SW 1271 (cell line): Measurements from ENCODE around the gene DOCK3.
"Not testable (repeated sequence)": the region's sequence is repeated elsewhere in the genome, so short reads cannot be mapped to it uniquely, and the experiment has no call there.

Source experiments
- DNase-seq, 2 experiments: peaks; one replicate each; lab custom pipeline; 2025; lab: John Stamatoyannopoulos, UW

DOCK3 gene

DNA sequence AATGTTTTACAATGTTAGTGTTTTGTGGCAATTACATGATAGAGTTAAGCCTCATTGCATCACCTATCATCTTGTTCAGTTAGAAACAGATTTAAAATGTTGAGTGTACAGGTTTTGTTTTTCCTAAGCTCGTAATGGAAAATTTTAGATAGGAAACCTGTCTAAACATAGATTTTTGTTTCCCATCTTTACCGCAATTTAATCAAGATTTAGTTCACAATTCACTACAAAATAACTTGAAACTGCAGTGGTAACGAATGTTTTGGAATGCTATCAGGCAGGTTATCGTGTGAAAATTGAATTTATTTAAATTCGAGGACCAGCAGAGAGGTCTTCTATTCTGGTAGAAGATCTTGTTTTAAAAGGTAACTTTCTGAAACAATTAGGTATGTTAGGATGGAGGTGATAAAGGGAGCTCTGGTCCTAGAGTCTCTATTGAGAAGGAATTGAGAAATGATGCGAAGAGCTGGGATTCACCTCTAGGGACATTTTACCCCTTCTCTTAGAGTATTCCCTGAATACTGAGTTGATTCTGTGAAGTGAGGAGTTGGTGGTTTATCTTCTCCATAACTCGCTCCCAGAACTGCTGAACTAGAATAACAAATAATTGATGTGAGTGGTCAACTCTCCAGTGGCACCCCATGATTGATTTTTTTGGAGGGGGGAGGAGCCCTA, 1.4 kb downstream of the DOCK3 start:
- no peak for DNase-seq

DNA sequence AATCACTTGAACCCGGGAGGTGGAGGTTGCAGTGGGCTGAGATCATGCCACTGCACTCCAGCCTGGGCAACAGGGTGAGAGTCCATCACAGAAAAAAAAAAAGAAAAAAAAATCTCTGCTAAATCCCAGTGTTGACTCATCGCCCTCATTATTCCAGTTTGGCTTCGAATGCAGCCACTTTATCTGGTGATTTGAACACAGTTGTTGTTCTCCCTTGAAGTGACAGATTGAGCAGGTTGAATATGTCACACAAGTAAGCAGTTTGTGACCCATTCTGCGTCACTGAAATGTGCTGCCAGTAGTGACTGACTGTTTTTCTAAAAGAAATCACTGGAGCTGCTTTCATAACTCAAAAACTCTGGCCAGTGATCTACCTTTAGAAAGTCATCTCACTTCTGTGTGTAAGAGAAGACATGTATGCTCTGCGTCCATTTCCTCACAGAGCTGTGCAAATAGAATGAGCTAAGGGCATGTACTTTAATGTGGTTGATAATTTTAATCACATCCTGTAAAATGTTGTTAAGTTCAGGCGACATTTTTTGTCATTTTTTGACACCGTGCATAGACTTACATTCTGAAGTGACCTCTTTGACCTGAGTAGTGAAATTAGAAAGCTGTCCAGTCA, 12.5 kb downstream of the DOCK3 start:
- no peak for DNase-seq

DNA sequence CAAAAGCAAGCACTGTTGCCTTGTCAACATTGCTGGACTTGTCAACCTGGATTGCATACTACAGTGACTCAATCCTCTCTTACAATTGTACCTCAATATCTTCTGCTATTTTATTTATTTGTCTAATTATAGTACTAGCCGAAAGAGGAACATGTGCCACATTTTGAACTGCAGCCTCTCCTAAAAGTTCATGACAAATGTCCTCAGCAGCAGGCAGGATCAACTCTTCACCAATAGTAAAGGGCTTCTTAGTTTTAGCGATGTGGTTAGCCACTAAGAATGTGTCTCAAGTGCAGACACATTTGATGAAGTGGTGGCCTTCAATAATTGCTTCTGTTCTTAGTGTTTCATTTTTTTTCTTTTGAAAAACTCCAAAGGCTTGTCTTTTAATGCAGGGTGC, 13.2 kb downstream of the DOCK3 start:
- DNase-seq = no peak

DNA sequence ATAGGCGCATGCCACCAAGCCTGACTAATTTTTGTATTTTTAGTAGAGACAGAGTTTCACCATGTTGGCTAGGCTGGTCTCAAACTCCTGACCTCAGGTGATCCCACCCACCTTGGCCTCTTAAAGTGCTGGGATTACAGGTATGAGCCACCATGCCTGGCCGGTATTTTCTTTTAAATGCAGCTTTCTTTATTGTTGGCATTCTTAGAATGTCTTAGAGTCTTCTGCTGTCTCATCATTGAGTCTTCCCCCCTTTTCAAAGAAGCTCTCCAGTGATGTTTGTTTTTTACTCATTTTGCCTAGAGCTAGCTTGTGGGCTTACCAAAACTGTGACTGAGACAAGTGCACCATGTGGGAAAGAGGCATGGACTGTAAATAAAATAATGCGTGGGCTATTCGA, 13.9 kb downstream of the DOCK3 start:
- not testable (repeated sequence) for DNase-seq

DNA sequence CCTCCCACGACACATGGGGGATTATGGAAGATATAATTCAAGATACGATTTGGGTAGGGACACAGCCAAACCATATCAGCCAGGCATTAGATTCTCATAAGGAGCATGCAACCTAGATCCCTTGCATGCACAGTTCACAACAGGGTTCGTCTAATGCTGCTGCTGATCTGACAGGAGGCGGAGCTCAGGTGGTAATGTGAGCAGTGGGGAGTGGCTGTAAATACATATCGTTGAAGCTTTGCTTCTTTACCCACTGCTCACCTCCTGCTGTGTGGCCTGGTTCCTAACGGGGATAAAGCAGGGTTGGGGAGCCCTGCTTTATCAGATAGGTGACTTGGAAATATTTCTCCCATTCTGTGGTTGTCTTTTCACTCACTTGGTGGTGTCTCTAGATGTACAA, 14.8 kb downstream of the DOCK3 start:
- DNase-seq = no peak

DNA sequence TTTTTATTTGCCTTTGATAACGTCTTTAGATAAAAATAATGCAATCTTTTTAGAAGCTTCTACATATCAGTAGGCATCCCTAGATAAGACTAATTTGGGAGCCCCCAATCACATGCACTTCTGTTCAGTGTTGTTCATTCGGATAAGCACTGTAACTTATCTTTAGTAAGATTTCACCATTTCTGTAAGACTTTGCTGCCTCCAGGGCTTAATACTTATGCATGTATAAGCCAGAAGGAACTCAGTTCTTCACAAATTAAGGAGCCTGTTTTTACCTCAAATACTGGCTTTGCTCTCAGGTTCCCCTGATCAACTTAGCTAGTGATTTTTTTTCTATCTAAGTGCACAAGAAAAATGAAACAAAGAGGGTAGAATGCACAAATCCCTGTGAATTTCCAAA, 20.3 kb downstream of the DOCK3 start:
- no peak for DNase-seq

DNA sequence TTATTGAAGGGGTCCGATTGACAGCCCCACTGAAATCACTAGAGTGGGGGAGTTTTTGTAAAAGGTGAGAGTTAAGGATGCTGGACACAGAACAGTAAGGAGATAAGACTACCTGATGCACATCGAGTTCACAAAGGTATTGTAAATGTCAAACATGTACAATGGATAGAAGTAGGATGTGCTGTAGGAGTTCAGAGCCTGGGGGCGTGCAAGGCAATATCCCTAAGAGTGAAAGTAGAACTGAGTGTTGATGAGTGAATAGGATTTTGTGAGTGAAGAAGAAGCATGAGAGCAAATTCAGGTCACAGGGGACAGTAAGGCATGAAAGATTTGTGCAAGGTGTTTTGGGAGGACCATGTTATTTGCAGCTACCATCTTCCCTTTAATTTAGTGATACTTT, 21.5 kb downstream of the DOCK3 start:
- no peak for DNase-seq

DNA sequence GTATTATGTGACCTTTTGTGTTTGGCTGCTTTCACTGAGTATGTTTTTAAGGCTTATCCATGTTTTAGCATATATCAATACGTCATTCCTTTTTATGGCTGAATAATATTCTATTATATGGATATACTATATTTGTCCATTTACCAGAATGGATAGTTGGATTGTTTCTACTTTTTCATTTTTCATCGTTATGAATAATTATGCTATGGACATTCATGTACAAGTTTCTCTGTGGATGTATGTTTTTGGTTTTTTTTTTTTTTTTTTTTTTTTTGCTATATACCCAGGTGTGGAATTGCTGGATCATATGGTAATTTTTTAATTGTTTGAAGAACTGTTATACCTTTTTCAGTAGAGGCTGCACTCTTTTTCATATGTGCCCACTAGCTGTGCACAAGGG, 23.5 kb downstream of the DOCK3 start:
- no peak for DNase-seq

DNA sequence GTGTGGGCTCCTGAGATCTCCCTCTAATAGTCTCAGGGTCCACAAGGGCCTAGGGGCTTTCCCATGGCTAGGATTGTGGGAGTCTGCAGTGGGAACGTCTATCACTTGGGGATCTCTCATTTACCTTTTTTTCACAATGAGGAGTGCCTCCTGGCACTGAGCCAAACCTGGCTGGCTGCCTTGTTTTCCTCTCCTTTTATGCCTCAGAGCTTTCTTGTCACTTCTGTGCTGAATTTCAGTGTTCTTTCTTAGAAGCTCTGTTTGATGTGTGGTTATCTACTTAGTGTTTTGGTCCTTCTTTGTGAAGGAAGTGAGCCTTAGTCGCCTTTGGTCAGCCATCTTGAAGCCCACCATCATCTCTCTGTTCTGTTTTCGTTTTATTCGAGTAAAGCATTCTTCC, 33.9 kb downstream of the DOCK3 start:
- no peak for DNase-seq

DNA sequence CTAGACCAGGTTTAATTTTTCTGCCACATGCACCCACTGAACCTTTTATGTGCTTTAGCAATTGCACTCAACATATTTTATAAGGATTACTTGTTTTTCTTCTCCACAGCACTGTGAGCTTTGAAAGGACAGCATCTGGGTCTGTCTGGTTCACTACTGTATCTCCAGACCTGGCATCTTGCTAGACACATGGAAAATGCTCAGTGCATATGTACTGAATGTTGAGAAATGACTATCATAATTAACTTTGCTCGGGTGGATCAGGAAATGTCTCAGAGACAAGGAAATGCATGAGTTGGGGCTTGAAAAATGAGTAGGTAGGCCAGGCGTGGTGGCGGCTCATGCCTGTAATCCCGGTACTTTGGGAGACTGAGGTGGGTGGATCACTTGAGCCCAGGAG, 40.2 kb downstream of the DOCK3 start:
- no peak for DNase-seq

DNA sequence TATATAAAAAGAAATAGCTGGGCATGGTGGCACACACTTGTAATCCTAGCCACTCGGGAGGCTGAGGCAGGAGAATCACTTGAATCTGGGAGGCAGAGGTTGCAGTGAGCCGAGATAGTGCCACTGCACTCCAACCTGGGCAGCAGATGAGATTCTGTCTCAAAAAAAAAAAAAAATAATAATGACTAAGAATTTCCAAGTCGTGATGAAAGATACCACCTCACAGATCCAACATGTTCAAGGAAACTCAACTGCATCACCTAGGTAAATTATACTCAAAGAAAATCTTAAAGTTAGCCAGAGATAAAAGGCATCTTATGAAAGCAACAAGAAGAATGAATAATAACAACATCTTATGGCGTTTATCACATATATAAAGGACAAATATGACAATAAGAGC, 50.1 kb downstream of the DOCK3 start:
- DNase-seq = no peak

DNA sequence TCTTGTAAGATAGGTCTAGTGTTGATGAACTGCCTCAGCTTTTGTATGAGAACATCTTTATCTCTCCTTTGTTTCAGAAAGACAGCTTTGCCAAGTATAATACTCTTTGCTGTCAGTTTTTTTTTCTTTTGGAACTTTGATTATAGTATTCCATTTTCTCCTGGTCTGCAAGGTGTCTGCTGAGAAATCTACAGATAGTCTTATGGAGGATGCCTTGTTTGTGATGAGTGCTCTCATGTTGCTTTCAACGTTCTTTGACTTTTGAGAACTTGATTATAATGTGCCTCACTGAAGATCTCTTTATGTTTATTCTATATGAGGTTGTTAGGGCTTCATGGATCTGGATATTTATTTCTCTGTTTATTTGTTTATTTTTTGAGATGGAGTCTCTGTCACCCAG, 60.3 kb downstream of the DOCK3 start:
- no peak for DNase-seq

DNA sequence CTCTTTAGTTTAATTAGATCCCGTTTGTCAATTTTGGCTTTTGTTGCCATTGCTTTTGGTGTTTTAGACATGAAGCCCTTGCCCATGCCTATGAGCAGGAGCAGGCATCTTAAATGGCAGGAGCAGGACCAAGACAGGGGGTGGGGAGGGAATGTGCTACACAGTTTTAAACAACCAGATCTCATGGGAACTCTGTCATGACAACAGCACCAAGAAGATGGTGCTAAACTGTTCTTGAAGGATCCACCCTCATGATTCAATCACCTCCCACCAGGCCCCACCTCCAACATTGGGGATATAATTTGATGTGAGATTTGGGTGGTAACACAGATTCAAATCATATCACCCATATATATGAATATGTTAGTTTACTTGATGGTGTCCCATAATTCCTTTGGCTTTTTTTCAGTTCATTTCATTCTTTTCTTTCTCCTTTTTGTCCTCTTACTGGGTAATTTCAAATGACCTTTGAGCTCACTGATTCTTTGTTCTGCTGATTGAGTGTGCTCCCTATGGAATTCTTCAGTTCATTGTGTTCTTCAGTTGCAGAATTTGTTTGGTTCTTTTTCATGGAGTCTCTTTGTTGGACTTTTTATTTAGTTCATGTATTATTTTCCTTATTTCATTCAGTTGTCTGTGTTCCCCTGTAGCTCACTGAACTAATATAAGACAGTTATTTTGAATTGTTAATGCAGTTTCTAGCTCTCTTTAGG, 62.6 kb downstream of the DOCK3 start:
- DNase-seq = no peak

DNA sequence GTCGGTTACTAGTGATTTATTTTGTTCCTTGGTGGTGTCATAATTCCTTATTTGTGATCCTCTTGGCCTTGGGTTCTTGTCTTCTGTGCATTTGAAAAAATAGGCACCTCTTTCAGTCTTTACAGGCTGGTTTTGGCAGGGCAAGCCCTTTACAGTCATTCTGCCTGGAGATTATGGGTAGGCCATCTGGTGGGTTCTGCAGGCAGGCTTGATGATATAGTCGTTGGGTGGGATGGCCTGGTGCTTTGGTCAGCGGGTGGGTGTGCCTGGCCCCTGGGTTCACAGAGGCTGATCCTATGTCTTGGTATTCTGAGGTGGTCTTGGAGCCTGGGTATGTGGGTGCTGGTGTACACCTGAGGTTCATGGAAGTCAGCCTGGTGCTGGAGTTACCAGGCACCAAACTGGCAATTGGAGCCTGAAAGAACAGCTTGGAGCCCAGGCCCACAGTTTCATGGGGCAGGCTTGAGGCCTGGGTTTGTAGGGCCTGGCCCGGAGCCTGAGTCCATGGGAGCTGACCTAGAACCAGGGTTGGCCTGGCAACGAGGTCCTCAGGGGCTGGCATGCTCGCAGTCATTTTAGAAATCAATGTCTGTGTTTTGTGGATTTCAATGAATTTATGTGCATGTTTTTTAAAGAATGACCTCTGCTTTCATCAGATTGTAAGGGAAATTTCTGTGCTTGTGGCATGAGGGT, 63.3 kb downstream of the DOCK3 start:
- no peak for DNase-seq

DNA sequence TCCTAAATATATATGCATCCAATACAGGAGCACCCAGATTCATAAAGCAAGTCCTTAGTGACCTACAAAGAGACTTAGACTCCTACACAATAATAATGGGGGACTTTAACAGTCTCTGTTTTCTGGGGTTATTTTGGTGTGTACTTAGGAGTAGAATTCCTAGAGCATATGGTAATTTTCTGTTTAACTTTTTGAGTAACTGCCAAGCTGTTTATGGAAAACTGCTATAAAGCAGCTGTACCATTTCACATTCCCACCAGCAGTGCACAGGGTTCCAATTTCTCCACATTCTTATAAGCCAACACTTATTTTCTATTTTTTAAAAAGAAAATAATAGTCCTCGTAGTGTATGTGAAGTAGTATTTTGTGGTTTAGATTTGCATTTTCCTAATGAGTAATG, 68.9 kb downstream of the DOCK3 start:
- DNase-seq = no peak

DNA sequence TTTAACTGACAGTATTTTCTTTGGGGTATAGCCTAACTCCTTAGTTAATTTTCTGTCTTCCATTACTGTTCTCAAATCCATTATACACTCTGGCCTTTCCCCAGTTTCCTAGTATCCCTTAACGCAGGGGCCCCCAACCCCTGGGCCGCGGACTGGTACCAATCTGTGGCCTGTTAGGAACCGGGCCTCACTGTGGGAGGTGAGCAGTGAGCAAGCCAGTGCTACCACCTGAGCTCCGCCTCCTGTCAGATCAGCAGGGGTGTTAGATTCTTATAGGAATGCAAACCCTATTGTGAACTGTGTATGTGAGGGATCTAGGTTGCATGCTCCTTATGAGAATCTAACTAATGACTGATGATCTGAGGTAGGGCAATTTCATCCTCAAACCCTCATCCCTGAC, 75.1 kb downstream of the DOCK3 start:
- no peak for DNase-seq

DNA sequence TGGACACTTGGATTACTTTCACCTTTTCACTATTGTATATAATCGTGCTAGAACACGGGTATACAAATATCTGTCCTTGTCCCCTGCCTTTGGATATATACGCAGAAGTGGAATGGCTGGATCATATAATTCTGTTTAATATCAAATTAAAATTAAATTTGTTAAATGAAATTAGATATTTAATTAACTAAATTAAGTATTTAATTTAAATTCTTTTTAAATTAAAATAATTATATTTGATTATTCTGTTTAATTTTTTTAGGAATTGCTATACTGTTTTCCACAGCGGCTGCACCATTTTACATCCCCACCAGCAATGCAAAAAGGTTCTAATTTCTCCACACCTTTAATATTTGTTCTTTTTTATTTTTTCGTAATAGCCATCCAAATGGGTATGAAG, 84.3 kb downstream of the DOCK3 start:
- DNase-seq = no peak

DNA sequence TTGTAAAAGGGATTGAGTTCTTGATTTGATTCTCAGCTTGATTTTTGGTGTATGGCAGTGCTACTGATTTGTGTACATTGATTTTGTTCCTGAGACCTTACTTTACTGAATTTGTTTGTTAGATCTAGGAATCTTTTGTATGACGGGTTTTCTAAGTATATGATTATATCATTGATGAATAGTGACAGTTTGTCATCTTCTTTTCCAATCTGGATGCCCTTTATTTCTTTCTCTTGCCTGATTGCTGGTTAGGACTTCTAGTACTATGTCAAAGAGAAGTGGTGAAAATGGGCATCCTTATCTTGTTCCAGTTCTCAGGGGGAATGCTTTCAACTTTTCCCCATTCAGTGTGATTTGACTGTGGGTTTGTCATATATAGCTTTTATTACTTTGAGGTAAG, 103.0 kb downstream of the DOCK3 start:
- no peak for DNase-seq

DNA sequence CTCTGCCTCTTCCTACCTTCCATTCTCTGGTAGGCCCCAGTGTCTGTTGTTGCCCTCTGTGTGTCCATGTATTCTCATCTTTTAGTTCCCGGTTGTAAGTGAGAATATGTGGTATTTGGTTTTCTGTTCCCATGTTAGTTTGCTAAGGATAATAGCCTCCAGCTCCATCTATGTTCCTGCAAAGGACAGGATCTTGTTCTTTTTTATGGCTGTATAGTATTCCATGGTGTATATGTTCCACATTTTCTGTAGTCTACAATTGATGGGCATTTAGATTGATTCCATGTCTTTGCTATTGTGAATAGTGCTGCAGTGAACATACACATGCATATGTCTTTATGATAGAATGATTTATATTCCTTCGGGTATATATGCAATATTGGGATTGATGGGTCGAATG, 107.0 kb downstream of the DOCK3 start:
- not testable (repeated sequence) for DNase-seq

DNA sequence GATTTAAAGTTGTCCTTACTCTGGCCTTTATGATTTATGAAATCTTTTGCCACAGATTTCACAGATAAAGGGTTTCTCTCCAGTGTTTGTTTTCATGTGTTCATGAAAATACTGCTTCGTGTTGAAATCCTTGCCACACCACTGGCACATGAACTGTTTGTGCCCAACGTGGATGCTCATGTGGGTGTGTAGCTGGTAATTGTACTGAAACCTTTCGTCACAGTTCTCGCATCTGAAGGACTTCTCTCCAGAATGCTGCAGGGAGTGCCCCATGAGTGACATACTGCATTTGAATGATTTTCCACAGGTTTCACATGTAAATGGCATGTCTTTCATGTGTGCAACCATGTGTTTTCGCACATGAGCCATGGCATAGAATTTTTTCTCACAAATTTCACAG, 111.9 kb downstream of the DOCK3 start:
- no peak for DNase-seq

DNA sequence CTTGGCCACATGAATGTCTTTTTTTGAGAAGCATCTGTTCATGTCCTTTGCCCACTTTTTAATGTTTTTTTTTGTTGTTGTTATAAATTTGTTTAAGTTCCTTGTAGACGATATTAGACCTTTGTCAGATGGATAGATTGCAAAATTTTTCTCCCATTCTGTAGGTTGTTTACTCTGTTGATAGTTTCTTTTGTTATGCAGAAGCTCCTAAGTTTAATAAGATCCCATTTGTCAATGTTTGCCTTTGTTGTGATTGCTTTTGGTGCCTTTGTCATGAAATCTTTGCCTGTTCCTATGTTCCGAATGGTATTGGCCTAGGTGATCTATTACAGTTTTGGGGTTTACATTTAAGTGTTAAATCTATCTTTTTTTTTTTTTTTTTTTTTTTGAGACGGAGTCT, 116.2 kb downstream of the DOCK3 start:
- not testable (repeated sequence) for DNase-seq

DNA sequence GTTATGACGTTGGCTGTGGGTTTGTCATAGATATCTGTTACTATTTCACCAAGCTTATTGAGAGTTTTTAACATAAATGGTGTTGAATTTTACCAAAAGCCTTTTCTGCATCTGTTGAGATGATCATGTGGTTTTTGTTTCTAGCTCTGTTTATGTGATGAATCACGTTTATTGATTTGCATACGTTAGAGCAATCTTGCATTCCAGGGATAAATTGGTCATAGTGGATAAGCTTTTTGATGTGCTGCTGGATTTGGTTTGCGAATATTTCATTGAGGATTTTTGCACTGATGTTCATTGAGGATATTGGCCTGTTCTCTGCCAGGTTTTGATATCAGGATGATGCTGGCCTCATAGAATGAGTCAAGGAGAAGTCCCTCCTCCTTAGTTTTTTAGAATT, 117.8 kb downstream of the DOCK3 start:
- no peak for DNase-seq

DNA sequence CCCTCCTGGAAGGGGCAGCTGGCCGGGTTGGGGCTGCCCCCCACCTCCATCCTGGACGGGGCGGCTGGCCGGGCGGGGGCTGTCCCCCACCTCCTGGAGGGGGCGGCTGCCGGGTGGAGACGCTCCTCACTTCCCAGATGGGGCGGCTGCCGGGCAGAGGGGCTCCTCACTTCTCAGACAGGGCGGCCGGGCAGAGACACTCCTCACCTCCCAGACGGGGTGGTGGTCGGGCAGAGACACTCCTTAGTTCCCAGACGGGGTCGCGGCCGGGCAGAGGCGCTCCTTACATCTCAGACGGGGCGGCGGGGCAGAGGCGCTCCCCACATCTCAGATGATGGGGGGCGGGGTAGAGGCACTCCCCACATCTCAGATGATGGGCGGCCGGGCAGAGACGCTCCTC, 129.1 kb downstream of the DOCK3 start:
- not testable (repeated sequence) for DNase-seq
